GM23338 (cell line): ENCODE results near the gene CCDC57. TPM values are rescaled to one million over a fixed set of nuclear protein-coding genes. Genes with fewer than 3 reads are reported as not detected.

Experiments
- ATAC-seq: fragments of 200-7000 bp; cut with Tn5 transposase; 3 replicates; pipeline ENCODE4 v1.9.1; 2020
- DNase-seq: peaks from one replicate; pipeline ENCODE4 v3.0.0-alpha.2; 2015; ENCODE audit warnings: low spot score
- H2AFZ ChIP-seq: fragments of 200-600 bp; sonication (generic); 2 replicates; pipeline ENCODE4 v1.8.0; 2016; ENCODE audit warnings: antibody characterized with exemption, mild to moderate bottlenecking, moderate library complexity
- H3F3A ChIP-seq: fragments of 200-600 bp; sonication (generic); replicated peaks from 2 replicates; pipeline ENCODE4 v1.8.0; 2017; ENCODE audit warnings: antibody characterized with exemption, mixed run types, low read depth
- H3K27ac ChIP-seq: fragments of 200-600 bp; sonication (generic); 2 replicates; pipeline ENCODE4 v1.6.1; 2016; ENCODE audit warnings: low read depth
- H3K27me3 ChIP-seq: fragments of 200-600 bp; sonication (generic); 2 replicates; pipeline ENCODE4 v1.8.0; 2016; ENCODE audit warnings: mild to moderate bottlenecking, mixed run types, moderate library complexity; ENCODE audit not compliant: insufficient read depth
- H3K36me3 ChIP-seq: fragments of 200-600 bp; sonication (generic); 2 replicates; pipeline ENCODE4 v1.8.0; 2016; ENCODE audit warnings: mild to moderate bottlenecking; ENCODE audit not compliant: insufficient read depth
- H3K4me1 ChIP-seq: fragments of 200-600 bp; sonication (generic); 2 replicates; pipeline ENCODE4 v1.8.0; 2016; ENCODE audit warnings: mild to moderate bottlenecking, moderate library complexity; ENCODE audit not compliant: insufficient read depth
- H3K4me2 ChIP-seq: fragments of 200-600 bp; sonication (generic); 2 replicates; pipeline ENCODE4 v1.7.1; 2017; ENCODE audit warnings: mixed run types
- H3K4me3 ChIP-seq: fragments of 200-600 bp; sonication (generic); 2 replicates; pipeline ENCODE4 v1.6.1; 2016; ENCODE audit warnings: mixed run types
- H3K79me2 ChIP-seq: fragments of 200-600 bp; sonication (generic); replicated peaks from 2 replicates; pipeline ENCODE4 v1.8.0; 2017; ENCODE audit warnings: mild to moderate bottlenecking; ENCODE audit not compliant: insufficient read depth
- H3K9me2 ChIP-seq: fragments of 200-600 bp; sonication (generic); 2 replicates; pipeline ENCODE4 v1.8.0; 2017; ENCODE audit not compliant: insufficient read depth
- H4K20me1 ChIP-seq: fragments of 200-600 bp; sonication (generic); replicated peaks from 2 replicates; pipeline ENCODE4 v1.8.0; 2017; ENCODE audit warnings: mild to moderate bottlenecking; ENCODE audit not compliant: insufficient read depth
- H3K27ac Mint-ChIP-seq: 2 replicates; pipeline ENCODE4 v1.8.0; 2020; ENCODE audit warnings: inconsistent platforms, mild to moderate bottlenecking, moderate library complexity, mixed read lengths
- H3K27me3 Mint-ChIP-seq: 3 replicates; pipeline ENCODE4 v1.8.0; 2022; ENCODE audit warnings: low read depth, mild to moderate bottlenecking, moderate library complexity, mixed read lengths, inconsistent platforms; ENCODE audit not compliant: insufficient read depth, poor library complexity
- H3K36me3 Mint-ChIP-seq: 3 replicates; pipeline ENCODE4 v1.8.0; 2021; ENCODE audit warnings: low read depth, mild to moderate bottlenecking, inconsistent platforms, moderate library complexity, mixed read lengths
- H3K4me1 Mint-ChIP-seq: 3 replicates; pipeline ENCODE4 v1.8.0; 2020; ENCODE audit warnings: mild to moderate bottlenecking, inconsistent platforms, mixed read lengths
- H3K4me3 Mint-ChIP-seq: 3 replicates; pipeline ENCODE4 v1.8.0; 2021; ENCODE audit warnings: moderate library complexity, mild to moderate bottlenecking, inconsistent platforms, mixed read lengths
- H3K9me3 Mint-ChIP-seq: 3 replicates; pipeline ENCODE4 v1.8.0; 2020; ENCODE audit warnings: moderate library complexity, mild to moderate bottlenecking, inconsistent platforms, mixed read lengths
- CREB1 ChIP-seq: fragments of 250-450 bp; sonication (Bioruptor Pico); IDR thresholded peaks from 2 replicates; pipeline ENCODE4 v1.5.0; 2020; ENCODE audit warnings: low read depth, mild to moderate bottlenecking, moderate library complexity
- ETS1 ChIP-seq: IDR thresholded peaks from 2 replicates; pipeline ENCODE4 v1.6.1; 2016; ENCODE audit warnings: antibody characterized with exemption
- EZH2 ChIP-seq: fragments of 200-600 bp; sonication (generic); IDR thresholded peaks from one replicate; pipeline ENCODE4 v1.8.0; 2017; ENCODE audit warnings: antibody characterized with exemption, mild to moderate bottlenecking, low read depth; ENCODE audit not compliant: unreplicated experiment
- EZH2phosphoT487 ChIP-seq: fragments of 200-600 bp; sonication (generic); IDR thresholded peaks from one replicate; pipeline ENCODE4 v1.8.1; 2018; ENCODE audit warnings: antibody characterized with exemption; ENCODE audit not compliant: unreplicated experiment
- JUNB ChIP-seq: IDR thresholded peaks from one replicate; pipeline ENCODE4 v1.6.1; 2016; ENCODE audit warnings: antibody characterized with exemption; ENCODE audit not compliant: unreplicated experiment
- NANOG ChIP-seq: IDR thresholded peaks from 2 replicates; pipeline ENCODE4 v1.6.1; 2016; ENCODE audit warnings: antibody characterized with exemption, borderline replicate concordance
- POLR2AphosphoS5 ChIP-seq: IDR thresholded peaks from 2 replicates; pipeline ENCODE4 v1.6.1; 2016; ENCODE audit warnings: antibody characterized with exemption, low read depth
- STAT1 ChIP-seq: IDR thresholded peaks from one replicate; pipeline ENCODE4 v1.6.1; 2016; ENCODE audit warnings: antibody characterized with exemption; ENCODE audit not compliant: unreplicated experiment
- ZNF114 ChIP-seq: fragments of 250-450 bp; sonication (Bioruptor Pico); IDR thresholded peaks from 2 replicates; pipeline ENCODE4 v1.5.0; 2020; ENCODE audit warnings: mild to moderate bottlenecking, moderate library complexity
- ZNF331 ChIP-seq: fragments of 250-450 bp; sonication (Bioruptor Pico); IDR thresholded peaks from 2 replicates; pipeline ENCODE4 v1.5.0; 2020; ENCODE audit warnings: low read depth, mild to moderate bottlenecking, moderate library complexity
- polyA plus RNA-seq: library from polyadenylated mRNA; unstranded; fragments of >200 nt; fragmentation: Nextera tagmentation; extraction: Ambion mirVana; gene quantifications from 2 replicates; pipeline ENCODE4 v1.2.1, GENCODE V29; 2016
- total RNA-seq: library from RNA; depleted of rRNA; stranded (reverse); fragments of >200 nt; shearing (Covaris generic); gene quantifications from 2 replicates; pipeline ENCODE4 v1.2.3, GENCODE V29; 2014
- TF ChIP-seq, protein P1 (sequence below), 2 experiments: fragments of 200-600 bp in 1 of 2; sonication (generic) in 1 of 2; conservative IDR thresholded peaks; 2 replicates each; pipeline versions ENCODE4 v1.5.1 to v1.6.1; 2016 to 2017; ENCODE audit warnings: antibody characterized with exemption in 2 of 2, low read depth in 2 of 2, mild to moderate bottlenecking in 2 of 2, moderate library complexity in 1 of 2
- TF ChIP-seq, protein P2 (sequence below): fragments of 250-450 bp; sonication (Bioruptor Pico); IDR thresholded peaks from 2 replicates; pipeline ENCODE4 v1.5.0; 2020; ENCODE audit warnings: mild to moderate bottlenecking, moderate library complexity
- TF ChIP-seq, protein P3 (sequence below): IDR thresholded peaks from one replicate; pipeline ENCODE4 v1.6.1; 2018; ENCODE audit warnings: antibody characterized with exemption; ENCODE audit not compliant: unreplicated experiment

CCDC57 gene
- total and polyA plus RNA-seq, 2 experiments from 2014 or later = 7.0 to 16.3 TPM

DNA sequence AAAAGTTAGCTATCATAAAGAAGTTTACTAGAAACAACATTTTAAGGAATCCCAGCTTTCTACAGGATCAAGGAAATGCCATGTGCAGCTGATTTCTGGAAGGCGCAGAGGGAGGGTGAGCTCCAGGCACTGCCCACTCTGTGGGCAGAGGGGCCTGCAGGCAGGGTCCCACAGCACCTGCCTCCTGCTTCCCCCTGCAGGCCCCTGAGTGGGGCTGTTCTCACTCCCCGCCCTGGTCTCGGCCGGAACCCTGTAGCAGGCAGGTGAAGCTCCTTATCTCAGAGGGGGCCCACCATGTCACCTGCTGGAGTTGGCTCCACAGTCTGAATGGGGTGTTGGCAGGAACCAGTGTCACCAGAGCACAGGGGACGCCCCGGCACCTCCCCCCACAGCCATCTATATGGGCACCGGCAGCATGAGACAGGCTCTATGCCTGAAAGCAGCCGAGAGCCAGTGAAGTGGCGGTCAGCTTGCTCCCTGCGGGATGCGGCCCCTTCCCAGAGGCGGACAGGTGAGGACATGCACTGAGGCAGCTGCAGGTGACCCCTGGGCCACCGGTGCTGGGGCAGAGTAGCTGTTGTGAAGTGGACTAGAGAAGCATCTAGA, 67.0 kb downstream of the CCDC57 start:
- Histone ChIP-seq H4K20me1 (no peaks in the 10 kb centered on the region; the same call in 1 of the 2 replicates), H3K4me3 (no peak overlapping the region), H3K9me2 (no peaks in the 10 kb centered on the region), H3K27ac (no peak overlapping the region), H2AFZ (no peak overlapping the region), H3K4me2 (no peak overlapping the region), H3K79me2 (no peaks in the 10 kb centered on the region), H3K27me3 (no peaks in the 10 kb centered on the region), H3K4me1 (no peaks in the 10 kb centered on the region), H3F3A (no peaks in the 10 kb centered on the region), H3K36me3 (no peaks in the 10 kb centered on the region)
- H3K9me3 Mint-ChIP-seq = peaks cover 9% of the 10 kb centered on the region
- peaks cover 11% of the 10 kb centered on the region for H3K27me3 Mint-ChIP-seq
- peaks cover 18% of the 10 kb centered on the region for H3K36me3 Mint-ChIP-seq
- no peak overlapping the region for H3K4me3 Mint-ChIP-seq
- no peaks in the 10 kb centered on the region for H3K4me1 Mint-ChIP-seq
- no peak for TF ChIP-seq ETS1
- TF ChIP-seq, protein P1, sequence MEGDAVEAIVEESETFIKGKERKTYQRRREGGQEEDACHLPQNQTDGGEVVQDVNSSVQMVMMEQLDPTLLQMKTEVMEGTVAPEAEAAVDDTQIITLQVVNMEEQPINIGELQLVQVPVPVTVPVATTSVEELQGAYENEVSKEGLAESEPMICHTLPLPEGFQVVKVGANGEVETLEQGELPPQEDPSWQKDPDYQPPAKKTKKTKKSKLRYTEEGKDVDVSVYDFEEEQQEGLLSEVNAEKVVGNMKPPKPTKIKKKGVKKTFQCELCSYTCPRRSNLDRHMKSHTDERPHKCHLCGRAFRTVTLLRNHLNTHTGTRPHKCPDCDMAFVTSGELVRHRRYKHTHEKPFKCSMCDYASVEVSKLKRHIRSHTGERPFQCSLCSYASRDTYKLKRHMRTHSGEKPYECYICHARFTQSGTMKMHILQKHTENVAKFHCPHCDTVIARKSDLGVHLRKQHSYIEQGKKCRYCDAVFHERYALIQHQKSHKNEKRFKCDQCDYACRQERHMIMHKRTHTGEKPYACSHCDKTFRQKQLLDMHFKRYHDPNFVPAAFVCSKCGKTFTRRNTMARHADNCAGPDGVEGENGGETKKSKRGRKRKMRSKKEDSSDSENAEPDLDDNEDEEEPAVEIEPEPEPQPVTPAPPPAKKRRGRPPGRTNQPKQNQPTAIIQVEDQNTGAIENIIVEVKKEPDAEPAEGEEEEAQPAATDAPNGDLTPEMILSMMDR (conservative IDR thresholded peaks at IDR 0.05; ENCODE audit: low read depth in 2 of 2) = no peak
- TF ChIP-seq, protein P2, sequence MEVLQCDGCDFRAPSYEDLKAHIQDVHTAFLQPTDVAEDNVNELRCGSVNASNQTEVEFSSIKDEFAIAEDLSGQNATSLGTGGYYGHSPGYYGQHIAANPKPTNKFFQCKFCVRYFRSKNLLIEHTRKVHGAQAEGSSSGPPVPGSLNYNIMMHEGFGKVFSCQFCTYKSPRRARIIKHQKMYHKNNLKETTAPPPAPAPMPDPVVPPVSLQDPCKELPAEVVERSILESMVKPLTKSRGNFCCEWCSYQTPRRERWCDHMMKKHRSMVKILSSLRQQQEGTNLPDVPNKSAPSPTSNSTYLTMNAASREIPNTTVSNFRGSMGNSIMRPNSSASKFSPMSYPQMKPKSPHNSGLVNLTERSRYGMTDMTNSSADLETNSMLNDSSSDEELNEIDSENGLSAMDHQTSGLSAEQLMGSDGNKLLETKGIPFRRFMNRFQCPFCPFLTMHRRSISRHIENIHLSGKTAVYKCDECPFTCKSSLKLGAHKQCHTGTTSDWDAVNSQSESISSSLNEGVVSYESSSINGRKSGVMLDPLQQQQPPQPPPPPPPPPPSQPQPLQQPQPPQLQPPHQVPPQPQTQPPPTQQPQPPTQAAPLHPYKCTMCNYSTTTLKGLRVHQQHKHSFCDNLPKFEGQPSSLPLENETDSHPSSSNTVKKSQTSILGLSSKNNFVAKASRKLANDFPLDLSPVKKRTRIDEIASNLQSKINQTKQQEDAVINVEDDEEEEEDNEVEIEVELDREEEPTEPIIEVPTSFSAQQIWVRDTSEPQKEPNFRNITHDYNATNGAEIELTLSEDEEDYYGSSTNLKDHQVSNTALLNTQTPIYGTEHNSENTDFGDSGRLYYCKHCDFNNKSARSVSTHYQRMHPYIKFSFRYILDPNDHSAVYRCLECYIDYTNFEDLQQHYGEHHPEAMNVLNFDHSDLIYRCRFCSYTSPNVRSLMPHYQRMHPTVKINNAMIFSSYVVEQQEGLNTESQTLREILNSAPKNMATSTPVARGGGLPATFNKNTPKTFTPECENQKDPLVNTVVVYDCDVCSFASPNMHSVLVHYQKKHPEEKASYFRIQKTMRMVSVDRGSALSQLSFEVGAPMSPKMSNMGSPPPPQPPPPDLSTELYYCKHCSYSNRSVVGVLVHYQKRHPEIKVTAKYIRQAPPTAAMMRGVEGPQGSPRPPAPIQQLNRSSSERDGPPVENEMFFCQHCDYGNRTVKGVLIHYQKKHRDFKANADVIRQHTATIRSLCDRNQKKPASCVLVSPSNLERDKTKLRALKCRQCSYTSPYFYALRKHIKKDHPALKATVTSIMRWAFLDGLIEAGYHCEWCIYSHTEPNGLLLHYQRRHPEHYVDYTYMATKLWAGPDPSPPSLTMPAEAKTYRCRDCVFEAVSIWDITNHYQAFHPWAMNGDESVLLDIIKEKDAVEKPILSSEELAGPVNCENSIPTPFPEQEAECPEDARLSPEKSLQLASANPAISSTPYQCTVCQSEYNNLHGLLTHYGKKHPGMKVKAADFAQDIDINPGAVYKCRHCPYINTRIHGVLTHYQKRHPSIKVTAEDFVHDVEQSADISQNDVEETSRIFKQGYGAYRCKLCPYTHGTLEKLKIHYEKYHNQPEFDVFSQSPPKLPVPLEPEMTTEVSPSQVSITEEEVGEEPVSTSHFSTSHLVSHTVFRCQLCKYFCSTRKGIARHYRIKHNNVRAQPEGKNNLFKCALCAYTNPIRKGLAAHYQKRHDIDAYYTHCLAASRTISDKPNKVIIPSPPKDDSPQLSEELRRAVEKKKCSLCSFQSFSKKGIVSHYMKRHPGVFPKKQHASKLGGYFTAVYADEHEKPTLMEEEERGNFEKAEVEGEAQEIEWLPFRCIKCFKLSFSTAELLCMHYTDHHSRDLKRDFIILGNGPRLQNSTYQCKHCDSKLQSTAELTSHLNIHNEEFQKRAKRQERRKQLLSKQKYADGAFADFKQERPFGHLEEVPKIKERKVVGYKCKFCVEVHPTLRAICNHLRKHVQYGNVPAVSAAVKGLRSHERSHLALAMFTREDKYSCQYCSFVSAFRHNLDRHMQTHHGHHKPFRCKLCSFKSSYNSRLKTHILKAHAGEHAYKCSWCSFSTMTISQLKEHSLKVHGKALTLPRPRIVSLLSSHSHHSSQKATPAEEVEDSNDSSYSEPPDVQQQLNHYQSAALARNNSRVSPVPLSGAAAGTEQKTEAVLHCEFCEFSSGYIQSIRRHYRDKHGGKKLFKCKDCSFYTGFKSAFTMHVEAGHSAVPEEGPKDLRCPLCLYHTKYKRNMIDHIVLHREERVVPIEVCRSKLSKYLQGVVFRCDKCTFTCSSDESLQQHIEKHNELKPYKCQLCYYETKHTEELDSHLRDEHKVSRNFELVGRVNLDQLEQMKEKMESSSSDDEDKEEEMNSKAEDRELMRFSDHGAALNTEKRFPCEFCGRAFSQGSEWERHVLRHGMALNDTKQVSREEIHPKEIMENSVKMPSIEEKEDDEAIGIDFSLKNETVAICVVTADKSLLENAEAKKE (CRISPR knock-in tag) = no peak
- no peak for TF ChIP-seq JUNB
- TF ChIP-seq NANOG = no peak
- TF ChIP-seq, protein P3, sequence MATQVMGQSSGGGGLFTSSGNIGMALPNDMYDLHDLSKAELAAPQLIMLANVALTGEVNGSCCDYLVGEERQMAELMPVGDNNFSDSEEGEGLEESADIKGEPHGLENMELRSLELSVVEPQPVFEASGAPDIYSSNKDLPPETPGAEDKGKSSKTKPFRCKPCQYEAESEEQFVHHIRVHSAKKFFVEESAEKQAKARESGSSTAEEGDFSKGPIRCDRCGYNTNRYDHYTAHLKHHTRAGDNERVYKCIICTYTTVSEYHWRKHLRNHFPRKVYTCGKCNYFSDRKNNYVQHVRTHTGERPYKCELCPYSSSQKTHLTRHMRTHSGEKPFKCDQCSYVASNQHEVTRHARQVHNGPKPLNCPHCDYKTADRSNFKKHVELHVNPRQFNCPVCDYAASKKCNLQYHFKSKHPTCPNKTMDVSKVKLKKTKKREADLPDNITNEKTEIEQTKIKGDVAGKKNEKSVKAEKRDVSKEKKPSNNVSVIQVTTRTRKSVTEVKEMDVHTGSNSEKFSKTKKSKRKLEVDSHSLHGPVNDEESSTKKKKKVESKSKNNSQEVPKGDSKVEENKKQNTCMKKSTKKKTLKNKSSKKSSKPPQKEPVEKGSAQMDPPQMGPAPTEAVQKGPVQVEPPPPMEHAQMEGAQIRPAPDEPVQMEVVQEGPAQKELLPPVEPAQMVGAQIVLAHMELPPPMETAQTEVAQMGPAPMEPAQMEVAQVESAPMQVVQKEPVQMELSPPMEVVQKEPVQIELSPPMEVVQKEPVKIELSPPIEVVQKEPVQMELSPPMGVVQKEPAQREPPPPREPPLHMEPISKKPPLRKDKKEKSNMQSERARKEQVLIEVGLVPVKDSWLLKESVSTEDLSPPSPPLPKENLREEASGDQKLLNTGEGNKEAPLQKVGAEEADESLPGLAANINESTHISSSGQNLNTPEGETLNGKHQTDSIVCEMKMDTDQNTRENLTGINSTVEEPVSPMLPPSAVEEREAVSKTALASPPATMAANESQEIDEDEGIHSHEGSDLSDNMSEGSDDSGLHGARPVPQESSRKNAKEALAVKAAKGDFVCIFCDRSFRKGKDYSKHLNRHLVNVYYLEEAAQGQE = no peak
- TF ChIP-seq STAT1 = no peak
- no peak for TF ChIP-seq POLR2AphosphoS5
- no peak for TF ChIP-seq ZNF114 (CRISPR knock-in tag)
- TF ChIP-seq CREB1 (CRISPR knock-in tag) = no peak
- TF ChIP-seq EZH2 = no peak
- no peak for TF ChIP-seq EZH2phosphoT487
- TF ChIP-seq ZNF331 (CRISPR knock-in tag) = no peak
- ATAC-seq (no peak), DNase-seq (no peak)
- H3K27ac Mint-ChIP-seq = no peak overlapping the region
